K562 (cell line): ENCODE data around the gene RNASE4.

Source experiments
- CBX2 ChIP-seq: fragments of 200-600 bp; sonication (generic); IDR thresholded peaks from one replicate; pipeline ENCODE4 v1.6.1; 2012; ENCODE audit warnings: mild to moderate bottlenecking, low read length, inconsistent platforms; ENCODE audit not compliant: insufficient read depth, poor library complexity, severe bottlenecking
- FOS ChIP-seq: IDR thresholded peaks from 3 replicates; pipeline ENCODE4 v1.6.1; 2011; ENCODE audit not compliant: insufficient read length; ENCODE audit errors: extremely low read depth
- GABPB1 ChIP-seq: sonication (generic); formaldehyde crosslinking; IDR thresholded peaks from 2 replicates; pipeline ENCODE4 v1.8.0; 2022; ENCODE audit warnings: mild to moderate bottlenecking, missing genetic modification reagents
- SMAD1 ChIP-seq: fragments of 150-350 bp; IDR thresholded peaks from 2 replicates; pipeline ENCODE4 v1.6.1; 2014; ENCODE audit warnings: low read length, low read depth; ENCODE audit not compliant: partially characterized antibody
- SMAD4 ChIP-seq: fragments of 250-450 bp; sonication (Bioruptor Pico); conservative IDR thresholded peaks from 2 replicates; pipeline ENCODE4 v1.8.0; 2021; ENCODE audit warnings: inconsistent platforms, mild to moderate bottlenecking, moderate library complexity
- SMARCC2 ChIP-seq: fragments of 450-650 bp; IDR thresholded peaks from 2 replicates; pipeline ENCODE4 v1.6.1; 2017; ENCODE audit warnings: antibody characterized with exemption, moderate library complexity, mild to moderate bottlenecking, low read depth
- TCF7L2 ChIP-seq: fragments of 150-350 bp; IDR thresholded peaks from 2 replicates; pipeline ENCODE4 v1.6.1; 2016; ENCODE audit warnings: low read depth, mild to moderate bottlenecking, low read length, moderate library complexity
- ZNF121 ChIP-seq: sonication (generic); formaldehyde crosslinking; conservative IDR thresholded peaks from 2 replicates; pipeline ENCODE4 v1.8.0; 2022; ENCODE audit warnings: missing genetic modification reagents
- ZNF282 ChIP-seq: sonication (generic); formaldehyde crosslinking; IDR thresholded peaks from 2 replicates; pipeline ENCODE4 v1.8.1; 2023; ENCODE audit warnings: missing genetic modification reagents
- ZNF318 ChIP-seq, 2 experiments: fragments of 450-650 bp; IDR thresholded peaks; 2 replicates each; pipeline ENCODE4 v1.6.1; 2016; ENCODE audit warnings: mild to moderate bottlenecking in 2 of 2, borderline replicate concordance in 1 of 2, low read depth in 1 of 2, moderate library complexity in 1 of 2
- ZNF407 ChIP-seq: fragments of 450-650 bp; IDR thresholded peaks from 2 replicates; pipeline ENCODE4 v1.6.1; 2016; ENCODE audit warnings: low read depth

- TF ChIP-seq ZNF282 (CRISPR knock-in tag) = no peak
- no peak for TF ChIP-seq ZNF318 (IDR thresholded peaks at IDR 0.05; ENCODE audit: borderline replicate concordance in 1 of 2, low read depth in 1 of 2)
- no peak for TF ChIP-seq CBX2
- TF ChIP-seq TCF7L2 = no peak
- no peak for TF ChIP-seq FOS
- TF ChIP-seq SMAD4 (CRISPR knock-in tag) = no peak
- no peak for TF ChIP-seq GABPB1 (CRISPR knock-in tag)
- TF ChIP-seq ZNF407 = no peak
- TF ChIP-seq SMARCC2 = no peak
- no peak for TF ChIP-seq SMAD1
- no peak for TF ChIP-seq ZNF121 (CRISPR knock-in tag)
Observed at GRCh38 chr14:20712904-20713303, 28.5 kb downstream of the RNASE4 start.
